Glutamatergic neuron (in vitro differentiated cells): Measurements from ENCODE around the gene PTPRN2. TPM values are rescaled to one million over a fixed set of nuclear protein-coding genes. Genes with fewer than 3 reads are reported as not detected.

ENCODE experiments used
- DNase-seq: peaks from one replicate; pipeline ENCODE4 v3.0.0; 2022
- H3K27ac Mint-ChIP-seq: one replicate; pipeline ENCODE4 v1.8.0; 2020; ENCODE audit warnings: mild to moderate bottlenecking, mixed read lengths, inconsistent platforms; ENCODE audit not compliant: unreplicated experiment
- H3K27me3 Mint-ChIP-seq: one replicate; pipeline ENCODE4 v1.8.0; 2020; ENCODE audit warnings: mild to moderate bottlenecking, moderate library complexity, mixed read lengths, inconsistent platforms; ENCODE audit not compliant: unreplicated experiment
- H3K36me3 Mint-ChIP-seq: one replicate; pipeline ENCODE4 v1.8.0; 2020; ENCODE audit warnings: mild to moderate bottlenecking, mixed read lengths, inconsistent platforms; ENCODE audit not compliant: unreplicated experiment
- H3K4me1 Mint-ChIP-seq: one replicate; pipeline ENCODE4 v1.8.0; 2020; ENCODE audit warnings: mild to moderate bottlenecking, low read depth, mixed read lengths, inconsistent platforms; ENCODE audit not compliant: unreplicated experiment
- H3K4me3 Mint-ChIP-seq: one replicate; pipeline ENCODE4 v1.8.0; 2020; ENCODE audit warnings: mild to moderate bottlenecking, mixed read lengths, inconsistent platforms; ENCODE audit not compliant: unreplicated experiment
- H3K9me3 Mint-ChIP-seq: one replicate; pipeline ENCODE4 v1.8.0; 2020; ENCODE audit warnings: mild to moderate bottlenecking, moderate library complexity, mixed read lengths, inconsistent platforms; ENCODE audit not compliant: unreplicated experiment
- CTCF ChIP-seq: fragments of 200-600 bp; sonication (generic); IDR thresholded peaks from one replicate; pipeline ENCODE4 v1.5.0; 2021; ENCODE audit not compliant: partially characterized antibody, unreplicated experiment
- total RNA-seq: library from RNA; stranded (reverse); fragmentation: NEBNext Ultra II Directional; extraction: Animal tissue kit (Norgen Biotek cat#: 25700); gene quantifications from one replicate; pipeline ENCODE4 v1.2.1, GENCODE V29; 2021; ENCODE audit not compliant: unreplicated experiment

The PTPRN2 gene
- total RNA-seq, 1 donor from 2014 or later = 49.0 TPM

- H3K27ac Mint-ChIP-seq = no peak overlapping the region
- H3K4me3 Mint-ChIP-seq = no peak overlapping the region
- DNase-seq = no peak
- peaks cover 13% of the 10 kb centered on the region for H3K36me3 Mint-ChIP-seq
- peaks cover 16% of the 10 kb centered on the region for H3K9me3 Mint-ChIP-seq
- no peaks in the 10 kb centered on the region for H3K27me3 Mint-ChIP-seq
- TF ChIP-seq CTCF = no peak
- no peaks in the 10 kb centered on the region for H3K4me1 Mint-ChIP-seq
These were observed 491.0 kb downstream of the PTPRN2 start for GRCh38 chr7:158096582-158096981.

- H3K9me3 Mint-ChIP-seq = peaks cover 7% of the 10 kb centered on the region
- no peak overlapping the region for H3K27ac Mint-ChIP-seq
- no peak overlapping the region for H3K4me3 Mint-ChIP-seq
- H3K27me3 Mint-ChIP-seq = no peaks in the 10 kb centered on the region
- no peak for DNase-seq
- peaks cover 5% of the 10 kb centered on the region for H3K36me3 Mint-ChIP-seq
- TF ChIP-seq CTCF = no peak
- no peaks in the 10 kb centered on the region for H3K4me1 Mint-ChIP-seq
These were observed 492.9 kb downstream of the PTPRN2 start for GRCh38 chr7:158094671-158095226.

GRCh38 chr7:158094046-158094445 is 493.6 kb downstream of the PTPRN2 start:
- peaks cover 6% of the 10 kb centered on the region for H3K9me3 Mint-ChIP-seq
- no peak for DNase-seq
- H3K36me3 Mint-ChIP-seq = peaks cover 8% of the 10 kb centered on the region
- H3K4me3 Mint-ChIP-seq = no peak overlapping the region
- TF ChIP-seq CTCF = no peak
- H3K27me3 Mint-ChIP-seq = no peaks in the 10 kb centered on the region
- no peak overlapping the region for H3K27ac Mint-ChIP-seq
- H3K4me1 Mint-ChIP-seq = no peaks in the 10 kb centered on the region

- TF ChIP-seq CTCF = no peak
- DNase-seq = no peak
- H3K4me3 Mint-ChIP-seq = no peak overlapping the region
- H3K36me3 Mint-ChIP-seq = peaks cover 8% of the 10 kb centered on the region
- H3K9me3 Mint-ChIP-seq = peaks cover 5% of the 10 kb centered on the region
- H3K27ac Mint-ChIP-seq = no peak overlapping the region
- no peaks in the 10 kb centered on the region for H3K4me1 Mint-ChIP-seq
- H3K27me3 Mint-ChIP-seq = no peaks in the 10 kb centered on the region
These were observed 494.3 kb downstream of the PTPRN2 start for GRCh38 chr7:158093156-158093796.

GRCh38 chr7:158087196-158087595 is 500.4 kb downstream of the PTPRN2 start:
- H3K27ac Mint-ChIP-seq = no peak overlapping the region
- TF ChIP-seq CTCF = no peak
- DNase-seq = no peak
- no peak overlapping the region for H3K4me3 Mint-ChIP-seq
- H3K9me3 Mint-ChIP-seq = peaks cover 19% of the 10 kb centered on the region
- H3K36me3 Mint-ChIP-seq = peaks cover 32% of the 10 kb centered on the region
- peaks cover 7% of the 10 kb centered on the region for H3K27me3 Mint-ChIP-seq
- no peaks in the 10 kb centered on the region for H3K4me1 Mint-ChIP-seq
